Activated CD4-positive, alpha-beta T cell treated with anti-CD3 and anti-CD28 coated beads for 4 hours (primary cell): ENCODE results near the gene MORN2.

ENCODE experiments used
- DNase-seq, 2 donors: peaks; one replicate each; pipeline ENCODE4 v3.0.0-alpha.2; 2020

The MORN2 gene

DNA sequence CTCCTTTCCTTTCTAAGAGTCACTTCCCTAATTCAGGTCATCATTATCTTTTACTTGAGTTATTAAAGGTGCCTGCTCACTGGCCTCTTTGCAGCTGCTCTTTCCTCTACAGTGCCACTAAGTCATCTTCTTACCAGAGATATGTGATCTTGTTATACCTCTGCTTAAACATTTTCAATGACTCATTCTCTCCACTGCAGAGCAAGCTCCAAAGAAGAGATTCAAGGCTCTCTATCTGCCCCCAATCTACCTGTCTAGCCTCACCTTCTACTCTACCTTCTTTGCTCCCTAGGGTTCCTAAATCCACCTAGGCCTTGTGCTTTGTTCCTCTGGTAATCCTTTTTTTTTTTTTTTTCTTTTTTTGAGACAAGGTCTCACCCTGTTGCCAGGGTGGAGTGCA, 17.0 kb downstream of the MORN2 start:
- DNase-seq: no peak

DNA sequence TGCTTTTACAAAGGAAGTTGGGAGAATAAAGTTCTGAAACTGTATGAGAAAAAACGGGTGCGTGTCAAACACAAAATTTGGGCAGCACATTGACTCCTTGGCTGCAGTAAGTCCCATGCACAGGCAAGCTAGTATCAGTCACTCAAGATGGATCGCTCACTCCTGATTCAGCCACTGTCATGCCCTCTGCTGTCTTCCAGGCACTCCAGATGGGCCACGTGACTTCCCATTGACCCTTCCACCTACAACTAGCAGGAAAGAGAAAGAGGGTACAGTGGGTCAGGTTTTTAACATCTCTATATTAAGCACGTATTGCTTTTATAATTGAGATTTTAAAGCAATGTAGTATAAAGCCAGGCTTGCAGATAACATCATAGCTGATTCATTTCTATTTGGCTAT, 22.5 kb downstream of the MORN2 start:
- no peak for DNase-seq

DNA sequence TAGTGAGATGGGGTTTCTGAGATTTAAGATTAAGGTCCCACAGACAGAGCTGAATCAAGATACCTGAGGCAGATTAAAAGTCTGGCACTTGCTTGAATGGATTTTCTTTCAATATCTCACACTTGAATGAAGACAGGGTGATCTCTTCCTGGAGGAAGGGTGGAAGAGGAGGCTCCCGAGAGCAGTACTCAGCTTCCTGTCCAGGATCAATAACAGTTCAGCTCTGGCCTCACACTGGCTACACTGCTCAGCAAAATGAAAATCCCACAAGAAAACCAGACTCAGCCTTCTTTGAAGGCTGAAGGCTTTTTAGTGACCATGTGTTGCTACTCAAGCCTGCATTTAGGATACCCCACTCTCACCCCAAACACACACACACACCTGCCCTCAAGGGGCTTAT, 24.9 kb downstream of the MORN2 start:
- DNase-seq: no peak

DNA sequence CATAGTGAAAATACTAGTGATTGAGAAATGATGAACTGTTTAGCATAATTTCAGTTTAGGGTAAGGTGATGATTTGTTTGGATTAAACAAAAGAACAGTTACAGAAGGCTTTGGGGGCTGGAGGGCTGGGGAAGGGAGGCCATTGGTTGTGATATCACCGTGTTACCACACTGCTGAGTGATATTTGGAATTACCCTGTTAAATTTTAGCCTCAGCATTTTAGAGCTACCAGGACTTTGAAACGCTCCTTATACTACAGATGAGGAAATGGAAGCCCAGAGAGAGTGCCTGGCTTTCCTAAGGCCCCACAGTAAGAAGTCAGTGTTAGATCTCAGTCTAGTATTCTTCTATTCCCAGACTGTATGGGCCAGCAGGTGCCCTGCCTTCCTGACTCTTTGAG, 29.5 kb downstream of the MORN2 start:
- no peak for DNase-seq

DNA sequence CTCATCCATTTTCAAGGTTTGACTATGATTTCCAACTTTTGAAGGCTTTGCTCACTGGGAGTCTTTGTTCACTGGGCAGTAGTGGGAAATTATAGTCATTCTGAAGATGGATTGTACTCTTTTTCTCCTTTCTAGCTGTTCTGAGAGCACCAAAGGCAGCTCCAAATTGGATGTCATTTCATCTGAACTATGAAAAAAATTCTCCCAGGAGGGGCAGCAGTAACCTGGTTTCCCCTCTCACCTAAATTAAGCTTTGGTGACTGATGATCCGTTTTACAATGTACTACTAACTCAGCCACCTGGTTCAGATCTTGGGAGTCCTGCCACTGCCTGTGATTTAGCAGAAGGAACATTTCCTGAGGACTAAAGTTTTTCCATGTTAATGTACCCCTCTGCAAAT, 31.5 kb downstream of the MORN2 start:
- DNase-seq: no peak

DNA sequence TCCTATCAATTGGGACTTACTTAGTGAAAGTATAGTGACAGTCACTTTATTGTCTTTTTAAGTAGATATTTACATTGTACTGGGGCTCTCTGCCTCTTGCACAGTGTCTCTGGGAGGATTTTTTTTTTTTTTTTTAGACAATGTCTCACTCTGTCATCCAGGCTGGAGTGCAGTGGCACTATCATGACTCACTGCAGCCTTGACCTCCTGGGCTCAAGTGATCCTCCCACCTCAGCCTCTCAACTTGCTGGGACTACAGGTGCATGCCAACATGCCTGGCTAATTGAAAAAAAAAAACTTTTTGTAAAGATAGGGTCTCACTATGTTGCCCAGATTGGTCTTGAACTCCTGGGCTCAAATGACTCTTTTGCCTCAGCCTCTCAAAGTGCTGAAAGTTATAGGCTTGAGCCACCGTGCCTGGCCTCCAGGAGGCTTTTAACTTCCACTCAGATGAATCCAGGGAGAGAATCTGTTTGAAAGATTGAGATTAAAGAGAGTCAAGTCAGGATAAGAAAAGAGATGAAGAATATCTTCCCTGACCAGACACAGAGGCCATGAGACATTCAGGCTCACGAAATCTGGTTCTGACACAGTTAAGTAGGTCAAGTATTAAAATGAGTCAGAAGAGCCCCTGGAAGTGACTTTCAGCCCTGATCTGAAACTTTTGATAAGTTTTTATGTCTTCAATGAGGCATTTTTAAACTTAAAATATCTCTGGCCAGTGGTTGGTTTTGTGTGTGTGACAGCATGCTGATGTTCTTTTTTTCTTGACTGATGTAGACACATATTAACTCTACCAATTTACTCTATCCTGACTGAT, 32.2 kb downstream of the MORN2 start:
- no peak for DNase-seq

DNA sequence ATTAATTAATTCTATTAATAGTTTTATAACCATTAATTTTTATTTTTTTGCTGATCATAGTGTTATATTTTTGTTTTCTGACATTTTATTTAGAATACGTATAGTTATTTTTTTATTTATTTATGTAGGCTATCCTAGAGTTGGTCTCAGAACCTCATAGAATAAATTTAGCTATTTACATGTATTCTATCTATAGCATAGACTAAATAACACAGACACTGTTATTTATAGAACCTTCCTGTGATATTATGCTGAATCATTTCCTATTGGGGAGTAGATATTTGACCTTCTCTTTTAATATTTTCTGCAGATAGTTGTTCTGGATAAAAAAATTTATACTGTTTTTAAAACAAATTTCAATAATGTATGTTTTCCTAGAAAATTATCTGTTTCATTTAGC, 34.1 kb downstream of the MORN2 start:
- DNase-seq: no peak

DNA sequence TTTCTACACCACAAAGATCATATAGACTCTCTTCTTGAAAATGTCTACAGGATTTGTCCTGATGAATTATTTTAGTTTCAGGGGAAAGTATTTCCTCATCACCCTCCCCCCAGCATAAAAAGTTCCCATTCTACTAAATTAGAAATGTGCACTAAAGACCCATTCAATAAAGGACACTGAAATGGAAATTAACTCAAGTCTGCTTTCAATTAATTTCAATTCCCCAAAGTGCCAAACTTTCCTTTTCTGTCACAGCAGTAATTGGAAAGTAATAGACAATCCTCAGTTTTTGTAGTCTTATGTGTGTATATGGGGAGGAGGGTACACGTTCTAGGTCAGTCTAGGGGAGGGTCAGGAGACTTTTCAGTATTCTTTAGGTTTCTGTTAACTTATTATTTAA, 35.4 kb downstream of the MORN2 start:
- DNase-seq: no peak

DNA sequence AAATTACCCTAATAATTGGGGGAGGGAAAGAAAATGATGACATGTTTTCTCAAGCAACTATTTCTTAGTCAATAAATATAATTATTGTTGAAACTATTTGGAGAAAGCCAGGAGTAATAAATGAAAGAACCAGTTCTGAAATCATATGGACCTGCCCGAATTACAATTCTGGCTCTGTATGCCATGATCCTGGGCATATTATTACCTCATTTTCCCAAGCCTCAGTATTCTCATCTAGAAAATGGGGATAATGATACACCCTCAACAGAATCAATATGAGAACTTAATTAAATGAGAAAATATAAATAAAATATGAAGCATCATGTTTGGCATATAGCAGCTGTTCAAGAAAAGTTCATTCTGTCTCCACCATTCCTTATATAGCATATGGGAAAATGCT, 36.8 kb downstream of the MORN2 start:
- DNase-seq: no peak

DNA sequence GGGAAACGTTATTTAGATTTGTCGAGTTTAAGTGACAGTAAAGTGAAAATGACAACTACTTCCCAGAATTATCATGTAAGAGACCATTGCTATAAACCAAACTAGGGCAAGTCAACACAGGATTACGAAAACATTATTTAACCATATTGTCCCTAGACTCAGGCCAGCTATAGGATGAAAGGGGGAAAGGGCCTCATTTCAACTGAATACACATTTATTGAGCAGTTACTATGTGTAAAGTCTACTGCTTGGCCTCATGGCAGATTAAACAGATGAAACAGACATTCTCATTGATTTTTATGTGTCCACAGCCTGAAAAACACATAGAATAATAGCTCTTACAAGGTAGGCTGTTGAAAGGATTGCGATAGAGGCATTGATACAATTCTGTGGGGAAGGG, 46.6 kb downstream of the MORN2 start:
- no peak for DNase-seq

DNA sequence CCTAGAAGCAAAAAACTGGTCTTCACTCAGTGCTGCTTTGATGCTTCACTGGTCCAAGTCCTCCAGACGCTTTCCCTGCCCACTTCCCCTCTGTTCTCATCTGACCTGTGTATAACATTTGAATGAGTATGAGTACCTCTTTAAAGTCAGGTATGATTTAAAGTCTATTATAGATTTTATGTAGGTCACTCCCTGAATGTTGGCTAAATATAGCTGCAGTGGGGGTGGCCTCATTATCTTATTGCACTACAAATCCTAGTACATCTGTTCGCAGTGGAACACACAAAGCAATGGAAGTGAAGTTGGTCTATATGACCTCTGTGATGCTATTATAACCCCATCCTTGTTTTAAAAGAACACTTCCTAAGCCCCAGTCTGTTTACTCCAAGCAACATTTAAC, 47.1 kb downstream of the MORN2 start:
- DNase-seq: no peak

DNA sequence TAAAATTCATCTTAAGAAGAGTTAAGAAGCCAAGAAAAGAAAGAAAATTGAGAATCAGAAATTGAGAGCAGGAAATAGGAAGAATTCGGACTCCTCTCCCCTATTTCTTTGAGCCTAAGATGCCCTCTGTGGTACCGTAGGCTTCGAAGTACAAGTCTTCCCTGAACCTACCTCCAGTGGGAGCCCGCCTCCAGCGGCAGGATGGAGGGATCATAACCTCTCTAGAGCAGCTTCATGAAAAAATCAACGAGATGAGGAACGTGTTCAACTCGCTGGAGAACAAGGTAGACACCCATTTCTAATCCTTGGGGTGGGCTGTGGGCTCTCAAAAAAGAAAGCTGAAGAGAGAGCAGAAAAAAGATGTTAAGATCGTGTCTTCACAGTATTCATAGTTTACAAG, 50.2 kb downstream of the MORN2 start:
- DNase-seq: no peak

DNA sequence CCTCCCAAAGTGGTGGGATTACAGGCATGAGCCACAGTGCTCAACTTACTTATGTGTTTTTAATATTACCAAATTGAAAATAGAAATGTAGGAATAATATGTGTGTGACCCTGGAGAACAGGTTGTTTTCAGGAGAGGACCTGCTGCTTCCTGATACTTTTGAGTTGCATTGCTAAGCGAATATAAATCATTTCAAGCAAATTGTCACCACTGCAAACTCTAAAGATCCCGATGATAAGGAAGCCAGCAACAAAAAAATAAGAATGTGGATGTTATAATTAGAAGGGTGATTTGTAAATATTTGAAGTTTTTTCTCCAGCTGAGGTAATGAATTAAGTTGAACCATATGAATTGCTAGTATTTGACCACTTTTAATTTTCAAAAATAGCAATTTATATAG, 54.8 kb downstream of the MORN2 start:
- DNase-seq: no peak
